ENCODE results near the gene TSC22D3. TPM values are rescaled to one million over a fixed set of nuclear protein-coding genes. Genes with fewer than 3 reads are reported as not detected.

Gene TSC22D3
- total RNA-seq (2022; extraction: Qiagen RNA extraction): 186 to 243 TPM (median 216 TPM) in 5 replicates

GRCh38 chrX:107775734-107776511 lies at the start of gene TSC22D3:
Gene TSC22D3 (minus strand): TSS chrX:107775787. CDS start chrX:107775419, 368 bp downstream.

DNA sequence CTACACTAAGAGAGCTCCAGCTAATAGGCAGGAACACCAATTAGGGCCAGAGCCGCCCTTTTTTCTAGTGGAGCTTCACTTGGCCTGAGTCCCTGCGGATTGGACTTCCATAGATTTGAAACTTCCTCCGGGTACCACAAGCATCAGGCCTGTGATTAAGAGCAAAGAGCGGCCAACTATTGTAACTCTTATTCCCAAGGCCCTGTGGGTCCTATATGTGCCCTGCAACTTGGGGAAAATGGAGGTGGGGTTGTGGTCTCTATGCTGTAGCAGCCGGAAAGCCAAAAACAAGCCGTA lies 1.9 kb upstream of the TSC22D3 start, which contains the start of gene NCBP2L:
Gene NCBP2L, plus strand, starts transcription at position 198 of the 297 bp plus-strand sequence. CDS start 16,488 bp downstream, outside the sequence.

Other genes starting within 250 kb of the TSC22D3 start
- 95.2 to 110 TPM (median 98.9 TPM) in 5 replicates for gene PRPS1, start 147.3 kb downstream of the TSC22D3 start, total RNA-seq (2022; extraction: Qiagen RNA extraction)
- gene NCBP2L, start 1.9 kb upstream of the TSC22D3 start, total RNA-seq (2022; extraction: Qiagen RNA extraction): not detected in 5 replicates
- gene MID2, start 50.1 kb upstream of the TSC22D3 start, total RNA-seq (2022; extraction: Qiagen RNA extraction): 7.1 to 10.4 TPM (median 7.9 TPM) in 5 replicates
- gene TEX13B, start 206.6 kb upstream of the TSC22D3 start, total RNA-seq (2022; extraction: Qiagen RNA extraction): not detected in 5 replicates